ACC112 (cell line): ENCODE results near the gene SERPINB5.

Source experiments
- H2AFZ ChIP-seq: fragments of 200-600 bp; sonication (generic); one replicate; pipeline ENCODE4 v1.6.0; 2017; ENCODE audit warnings: antibody characterized with exemption, low read length; ENCODE audit not compliant: unreplicated experiment
- H3K27ac ChIP-seq: fragments of 200-600 bp; sonication (generic); 2 replicates; pipeline ENCODE4 v1.5.1; 2014; ENCODE audit warnings: low read depth, mild to moderate bottlenecking, antibody characterized with exemption, low read length, moderate library complexity
- H3K27me3 ChIP-seq: fragments of 200-600 bp; sonication (generic); 2 replicates; pipeline ENCODE4 v1.6.1; 2014; ENCODE audit warnings: mild to moderate bottlenecking, antibody characterized with exemption, low read length, moderate library complexity, mixed read lengths; ENCODE audit not compliant: insufficient read depth
- H3K36me3 ChIP-seq: fragments of 200-600 bp; sonication (generic); 2 replicates; pipeline ENCODE4 v1.6.1; 2016; ENCODE audit warnings: mild to moderate bottlenecking, antibody characterized with exemption, low read length, moderate library complexity, mixed read lengths; ENCODE audit not compliant: insufficient read depth
- H3K4me1 ChIP-seq: fragments of 200-600 bp; sonication (generic); one replicate; pipeline ENCODE4 v1.6.1; 2016; ENCODE audit warnings: low read length, mixed read lengths; ENCODE audit not compliant: insufficient read depth, unreplicated experiment, control insufficient read depth
- H3K4me3 ChIP-seq: fragments of 200-600 bp; sonication (generic); 2 replicates; pipeline ENCODE4 v1.5.1; 2014; ENCODE audit warnings: mild to moderate bottlenecking, low read depth, low read length
- H3K79me2 ChIP-seq: fragments of 200-600 bp; sonication (generic); one replicate; pipeline ENCODE4 v1.6.0; 2016; ENCODE audit warnings: low read length; ENCODE audit not compliant: control insufficient read depth, unreplicated experiment, insufficient read depth

The SERPINB5 gene

DNA sequence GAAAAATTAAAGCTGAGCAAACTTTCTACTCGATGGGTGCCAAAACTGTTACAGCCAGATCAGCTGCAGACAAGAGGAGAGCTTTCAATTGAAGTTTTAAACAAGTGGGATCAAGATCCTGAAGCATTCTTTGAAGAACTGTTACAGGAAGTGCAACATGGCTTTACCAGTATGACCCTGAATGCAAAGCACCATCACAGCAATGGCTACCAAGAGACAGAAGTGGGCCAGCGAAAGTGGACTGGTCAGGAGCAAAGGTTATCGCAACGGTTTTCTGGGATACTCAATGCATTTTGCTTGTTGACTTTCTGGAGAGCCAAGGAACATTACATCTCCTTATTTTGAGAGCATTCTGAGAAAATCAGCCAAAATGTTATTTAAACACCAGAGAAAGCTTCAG lies 9.1 kb upstream of the SERPINB5 start:
- H2AFZ ChIP-seq, result no peak overlapping the region

DNA sequence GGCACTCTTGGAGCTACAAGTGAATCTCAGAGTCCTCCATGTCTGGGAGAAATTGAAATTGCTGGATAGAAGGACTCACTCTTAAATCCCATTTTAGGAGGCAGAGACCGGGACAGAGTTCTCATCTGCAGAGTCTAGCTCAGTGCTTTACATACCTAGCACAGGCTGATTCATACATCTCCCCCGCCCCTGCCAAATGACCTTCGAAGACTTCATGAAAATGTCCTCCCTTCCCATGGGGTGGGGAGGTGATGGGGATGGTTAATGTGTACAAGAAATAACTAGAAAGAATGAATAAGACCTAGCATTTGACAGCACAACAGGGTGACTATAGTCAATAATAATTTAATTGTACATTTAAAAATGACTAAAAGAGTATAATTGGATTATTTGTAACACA lies 8.2 kb upstream of the SERPINB5 start:
- H3K4me3 ChIP-seq, result no peak overlapping the region
- no peaks in the 10 kb centered on the region for H3K4me1 ChIP-seq
- H3K36me3 ChIP-seq, result no peaks in the 10 kb centered on the region
- no peak overlapping the region for H3K27ac ChIP-seq
- no peaks in the 10 kb centered on the region for H3K79me2 ChIP-seq
- H2AFZ ChIP-seq, result no peak overlapping the region
- H3K27me3 ChIP-seq, result peaks cover 25% of the 10 kb centered on the region

More for the DNA sequence above, 9.1 kb upstream of the SERPINB5 start:
- Histone ChIP-seq H3K79me2 (no peaks in the 10 kb centered on the region), H3K36me3 (no peaks in the 10 kb centered on the region), H3K4me3 (no peak overlapping the region), H3K4me1 (no peaks in the 10 kb centered on the region), H3K27ac (no peak overlapping the region), H3K27me3 (peaks cover 33% of the 10 kb centered on the region)

DNA sequence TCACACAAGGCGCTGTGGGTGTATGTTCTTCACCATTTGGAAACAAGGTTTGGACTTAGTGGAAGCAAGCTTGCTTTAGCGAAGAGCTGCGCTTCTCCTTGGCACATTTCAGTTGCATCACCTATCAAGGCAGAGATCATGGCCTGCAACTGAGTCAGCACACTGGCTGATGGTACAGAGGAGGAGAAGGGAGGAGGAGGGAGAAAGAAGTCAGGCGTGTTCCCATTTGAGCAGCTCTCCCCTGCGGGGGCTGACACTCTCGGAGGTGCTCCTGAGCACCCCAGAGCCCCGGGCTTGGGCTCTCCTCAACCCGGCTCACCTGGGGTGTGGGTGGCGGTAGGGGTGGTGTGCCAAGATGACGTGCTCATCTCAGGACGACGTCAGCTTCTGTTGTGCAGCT lies 6.0 kb upstream of the SERPINB5 start:
- Histone ChIP-seq H3K4me1 (no peaks in the 10 kb centered on the region), H3K36me3 (no peaks in the 10 kb centered on the region), H3K4me3 (no peak overlapping the region), H3K27me3 (peaks cover 12% of the 10 kb centered on the region; the same call in 1 of the 2 replicates), H3K27ac (no peak overlapping the region), H2AFZ (no peak overlapping the region), H3K79me2 (no peaks in the 10 kb centered on the region)

DNA sequence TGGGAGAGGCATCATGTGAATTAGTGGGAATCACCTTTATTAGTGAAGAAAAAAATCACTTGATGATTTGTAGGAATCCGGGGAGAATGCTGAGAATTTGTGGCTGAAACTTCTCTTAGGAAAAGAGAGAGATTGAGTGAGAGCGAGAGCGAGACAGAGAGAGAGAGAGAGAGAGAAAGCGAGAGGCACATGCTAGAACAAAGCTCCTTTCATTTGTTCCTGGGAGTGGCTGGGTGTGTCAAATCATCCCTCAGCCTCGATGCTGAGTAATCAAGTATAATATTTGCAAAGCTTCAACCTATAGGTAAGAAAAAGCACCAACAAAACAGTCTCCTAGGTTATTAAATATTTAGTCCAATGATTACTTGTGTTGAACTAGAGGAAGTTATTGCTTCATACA lies 4.4 kb upstream of the SERPINB5 start:
- H2AFZ ChIP-seq, result no peak overlapping the region
- H3K79me2 ChIP-seq, result no peaks in the 10 kb centered on the region
- H3K4me1 ChIP-seq, result no peaks in the 10 kb centered on the region
- no peaks in the 10 kb centered on the region for H3K36me3 ChIP-seq
- H3K27me3 ChIP-seq, result peaks cover 3% of the 10 kb centered on the region; the same call in 1 of the 2 replicates
- no peak overlapping the region for H3K27ac ChIP-seq
- H3K4me3 ChIP-seq, result no peak overlapping the region

DNA sequence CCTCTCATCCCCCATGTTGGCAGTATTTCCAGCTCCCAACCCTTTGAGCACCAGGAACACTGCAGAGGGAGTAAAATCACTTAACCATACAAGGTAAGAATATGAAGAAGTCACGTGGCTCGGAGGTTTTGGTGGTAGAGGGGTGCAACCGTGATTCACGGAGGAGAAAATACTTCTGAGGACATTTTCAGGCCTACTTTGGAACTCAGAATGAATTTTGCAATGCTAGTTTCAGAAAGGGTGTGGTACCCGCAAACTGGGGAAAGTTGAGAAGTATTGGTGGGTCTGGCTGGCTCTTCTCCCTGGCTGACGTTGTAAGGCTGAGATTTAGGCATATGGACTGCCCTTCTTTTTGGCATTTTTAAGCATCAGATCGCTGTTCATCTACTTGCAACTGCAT lies 442 bp downstream of the SERPINB5 start:
- H3K4me1 ChIP-seq, result peaks cover 9% of the 10 kb centered on the region
- H3K79me2 ChIP-seq, result no peaks in the 10 kb centered on the region
- H3K27me3 ChIP-seq, result 0 out of 2 replicates have a peak, but pooled peaks cover 3% of the 10 kb centered on the region
- H3K36me3 ChIP-seq, result no peaks in the 10 kb centered on the region
- H3K27ac ChIP-seq, result no peak overlapping the region
- no peak overlapping the region for H2AFZ ChIP-seq
- no peak overlapping the region for H3K4me3 ChIP-seq

DNA sequence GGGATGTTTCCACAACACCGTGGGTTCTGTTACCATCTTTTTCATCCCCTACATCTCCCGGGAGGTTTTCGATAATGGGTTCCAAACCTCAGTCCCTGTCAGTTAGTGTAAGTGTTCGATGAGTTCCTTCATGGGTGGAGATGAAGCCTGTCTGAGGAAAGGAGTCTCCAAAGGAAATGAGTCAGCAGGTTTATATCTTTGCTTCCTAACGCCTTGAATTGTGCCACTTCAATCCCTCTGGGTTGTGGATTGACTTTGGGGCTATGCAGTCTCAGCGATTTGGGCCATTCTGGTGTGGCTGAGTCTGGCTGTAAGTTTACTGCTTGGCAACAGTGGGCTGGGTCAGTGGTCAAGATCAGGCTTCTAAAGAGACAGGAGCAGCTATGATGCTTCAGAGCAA lies 1.2 kb downstream of the SERPINB5 start:
- Histone ChIP-seq H3K4me3 (no peak overlapping the region), H3K79me2 (no peaks in the 10 kb centered on the region), H3K27ac (no peak overlapping the region), H3K36me3 (no peaks in the 10 kb centered on the region), H3K4me1 (peaks cover 9% of the 10 kb centered on the region), H2AFZ (peak overlapping the region; percentile 16), H3K27me3 (peaks cover 4% of the 10 kb centered on the region; the same call in 1 of the 2 replicates)

DNA sequence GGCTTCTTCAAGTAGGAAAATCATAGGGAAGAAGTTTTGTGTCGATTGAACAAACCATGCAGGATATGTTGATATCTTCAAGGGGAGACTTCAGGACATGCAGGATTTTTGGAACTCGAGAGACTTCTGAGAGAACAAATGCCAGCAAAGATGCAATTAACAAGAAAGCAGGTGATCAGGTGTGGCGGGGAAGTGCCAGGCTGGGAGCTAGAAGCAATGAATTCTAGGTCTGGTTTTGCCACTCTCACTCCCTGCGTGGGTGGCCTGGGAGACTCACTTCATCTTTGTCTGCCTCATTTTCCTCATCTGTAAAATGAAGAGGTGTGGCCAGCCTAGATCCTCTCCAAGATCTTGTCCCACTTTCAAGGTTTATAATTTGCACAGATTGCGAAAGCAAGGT lies 3.1 kb downstream of the SERPINB5 start:
- Histone ChIP-seq H3K36me3 (no peaks in the 10 kb centered on the region), H3K4me3 (no peak overlapping the region), H3K4me1 (peaks cover 9% of the 10 kb centered on the region), H3K79me2 (no peaks in the 10 kb centered on the region), H2AFZ (no peak overlapping the region), H3K27ac (no peak overlapping the region), H3K27me3 (peaks cover 17% of the 10 kb centered on the region; the same call in 1 of the 2 replicates)

DNA sequence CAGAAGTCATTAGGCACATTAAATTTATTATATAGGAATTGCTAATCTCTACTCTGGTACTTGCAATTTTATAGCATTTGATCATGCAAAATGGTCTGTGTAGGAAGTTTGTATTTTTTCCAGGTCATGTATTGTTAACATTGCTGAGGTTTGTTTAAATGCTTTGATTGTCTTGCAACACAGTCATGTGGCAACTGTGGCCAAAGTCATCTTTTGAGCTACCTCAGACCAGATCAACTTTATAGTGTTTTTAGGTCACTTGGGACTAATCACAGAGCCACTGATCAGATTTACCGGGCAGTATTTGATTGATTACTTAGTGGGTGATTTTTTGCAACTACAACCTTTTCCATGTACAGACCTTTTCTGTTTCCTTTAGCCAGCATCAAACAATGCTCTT lies 3.7 kb downstream of the SERPINB5 start:
- Histone ChIP-seq H3K4me1 (peaks cover 9% of the 10 kb centered on the region), H3K27ac (no peak overlapping the region), H3K4me3 (no peak overlapping the region), H3K27me3 (peaks cover 23% of the 10 kb centered on the region; the same call in 1 of the 2 replicates), H3K36me3 (no peaks in the 10 kb centered on the region), H2AFZ (no peak overlapping the region), H3K79me2 (no peaks in the 10 kb centered on the region)

DNA sequence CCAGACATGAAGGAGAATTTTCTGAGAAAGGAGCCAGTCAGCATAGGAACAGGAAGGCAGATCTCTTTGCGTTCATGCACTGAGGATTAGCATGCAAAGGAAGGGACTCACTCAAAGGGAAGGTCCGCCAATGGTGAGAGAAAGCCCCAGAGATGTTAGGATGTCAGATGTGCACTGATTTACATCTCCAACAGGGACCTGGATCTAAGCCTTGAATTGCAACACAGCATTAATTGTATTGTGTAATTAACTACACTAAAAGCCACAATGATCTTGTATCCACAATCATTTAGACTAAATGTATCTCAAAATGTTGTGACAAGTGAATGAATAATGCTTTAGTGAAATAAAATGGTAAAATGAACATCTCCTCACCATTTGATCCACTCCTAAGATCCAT lies 4.2 kb downstream of the SERPINB5 start:
- Histone ChIP-seq H2AFZ (no peak overlapping the region), H3K4me1 (peaks cover 9% of the 10 kb centered on the region), H3K27ac (no peak overlapping the region), H3K79me2 (no peaks in the 10 kb centered on the region), H3K36me3 (no peaks in the 10 kb centered on the region), H3K4me3 (no peak overlapping the region), H3K27me3 (peaks cover 27% of the 10 kb centered on the region)

DNA sequence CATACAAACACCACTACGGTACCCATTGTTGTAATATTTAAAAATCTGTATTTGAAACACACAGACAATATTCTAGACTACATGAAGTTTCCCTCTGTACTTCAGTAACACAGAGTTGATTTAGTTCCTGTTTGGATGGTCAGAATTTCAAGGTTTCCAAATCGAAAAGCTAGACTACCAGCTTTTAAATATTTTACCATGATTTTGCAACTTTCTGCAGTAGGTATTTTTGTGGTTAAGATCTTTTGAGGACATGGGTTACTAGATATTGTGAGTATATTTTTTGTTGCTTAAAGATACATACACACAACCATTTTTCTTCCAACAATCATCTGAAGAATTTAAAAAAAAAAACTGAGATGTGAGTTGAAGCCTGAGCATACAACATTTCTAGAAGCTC lies 10.9 kb downstream of the SERPINB5 start:
- Histone ChIP-seq H3K27me3 (peaks cover 50% of the 10 kb centered on the region), H3K4me3 (no peak overlapping the region), H3K36me3 (no peaks in the 10 kb centered on the region), H3K4me1 (no peaks in the 10 kb centered on the region), H3K27ac (no peak overlapping the region), H3K79me2 (no peaks in the 10 kb centered on the region), H2AFZ (no peak overlapping the region)

DNA sequence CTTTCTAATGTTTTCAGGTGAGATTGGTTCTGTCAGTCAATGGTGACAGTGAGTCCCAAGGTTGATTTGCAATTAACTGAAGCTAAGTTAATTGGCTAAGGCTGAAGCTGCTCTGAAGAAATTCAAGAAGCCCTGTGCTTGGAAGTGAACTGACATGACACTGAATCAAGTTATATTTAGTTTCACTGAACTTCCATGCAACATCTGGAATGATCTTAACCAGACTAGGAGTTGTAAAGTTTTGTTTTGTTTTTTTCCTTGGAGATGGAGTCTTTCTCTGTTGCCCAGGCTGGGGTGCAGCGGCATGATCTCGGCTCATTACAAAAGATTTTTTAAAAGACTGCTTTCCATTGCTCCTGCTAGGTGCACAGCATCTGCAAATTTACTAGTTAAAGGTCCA lies 11.4 kb downstream of the SERPINB5 start:
- Histone ChIP-seq H3K27me3 (peaks cover 46% of the 10 kb centered on the region), H3K79me2 (no peaks in the 10 kb centered on the region), H3K4me1 (no peaks in the 10 kb centered on the region), H3K27ac (no peak overlapping the region), H3K4me3 (no peak overlapping the region), H2AFZ (no peak overlapping the region), H3K36me3 (no peaks in the 10 kb centered on the region)
